GM12878 (cell line): Measurements from ENCODE around the gene TLX1. TPM values are rescaled to one million over a fixed set of nuclear protein-coding genes. Genes with fewer than 3 reads are reported as not detected.

Experiments
- ATAC-seq: fragments of 200-7000 bp; cut with Tn5 transposase; 3 replicates; pipeline ENCODE4 v1.9.1; 2020; ENCODE audit warnings: mild to moderate bottlenecking, moderate library complexity
- BruUV-seq: library from RNA; stranded (reverse); fragments of 400-500 nt; replicated peaks from 2 replicates; lab custom pipeline; 2021; lab: Mats Ljungman, UMichigan
- CTCF ChIA-PET: fragments of 300-600 bp; sonication (Branson Sonifier 250); formaldehyde crosslinking; extraction: SDS; loops from one replicate; lab custom pipeline; 2021; ENCODE audit warnings: inconsistent platforms; lab: Yijun Ruan, JAX
- POLR2A ChIA-PET: fragments of 350-600 bp; formaldehyde crosslinking; extraction: SDS; loops from one replicate; lab custom pipeline; 2021; ENCODE audit warnings: inconsistent platforms; lab: Charles Lee
- RAD21 ChIA-PET: fragments of 300-600 bp; sonication (Branson Sonifier 250); formaldehyde crosslinking; loops from one replicate; lab custom pipeline; 2023; ENCODE audit warnings: antibody characterized with exemption; ENCODE audit not compliant: unreplicated experiment; lab: Charles Lee
- SMC1A ChIA-PET: fragments of 300-600 bp; sonication (Branson Sonifier 250); formaldehyde crosslinking; loops from one replicate; lab custom pipeline; 2023; ENCODE audit not compliant: unreplicated experiment, uncharacterized antibody; lab: Charles Lee
- DNase-seq: peaks from one replicate; pipeline ENCODE4 v3.0.0-alpha.2; 2011; ENCODE audit warnings: low read depth, low spot score
- FAIRE-seq: peaks from 3 replicates; lab custom pipeline; 2011; peaks lifted over from hg19 to GRCh38; lab: Jason Lieb, UNC
- H2AFZ ChIP-seq: 2 replicates; pipeline ENCODE4 v1.6.0; 2011; ENCODE audit warnings: low read depth, low read length, control low read depth; ENCODE audit not compliant: control insufficient read depth
- H3K27ac ChIP-seq: 2 replicates; pipeline ENCODE4 v1.5.1; 2011; ENCODE audit warnings: control low read depth; ENCODE audit not compliant: control insufficient read depth, insufficient read depth
- H3K27me3 ChIP-seq, 2 experiments: replicated peaks in 1 of 2; 2 replicates each; pipeline versions ENCODE4 v1.6.0 to v1.6.1; 2011; ENCODE audit warnings: low read length in 1 of 2; ENCODE audit not compliant: control insufficient read depth in 2 of 2, insufficient read depth in 2 of 2
- H3K36me3 ChIP-seq, 2 experiments: 2 replicates each; pipeline ENCODE4 v1.5.1; 2011; ENCODE audit warnings: low read length in 1 of 2; ENCODE audit not compliant: control insufficient read depth in 2 of 2, insufficient read depth in 2 of 2
- H3K4me1 ChIP-seq: 2 replicates; pipeline ENCODE4 v1.6.1; 2011; ENCODE audit warnings: mild to moderate bottlenecking, low read length, moderate library complexity, mixed read lengths; ENCODE audit not compliant: control insufficient read depth, insufficient read depth
- H3K4me2 ChIP-seq: 2 replicates; pipeline ENCODE4 v1.6.0; 2011; ENCODE audit warnings: control low read depth; ENCODE audit not compliant: control insufficient read depth, insufficient read depth
- H3K4me3 ChIP-seq: fragments of 200-600 bp; sonication (generic); 2 replicates; pipeline ENCODE4 v1.5.1; 2016
- H3K79me2 ChIP-seq: 2 replicates; pipeline ENCODE4 v1.6.0; 2011; ENCODE audit warnings: low read length; ENCODE audit not compliant: control insufficient read depth, insufficient read depth
- H3K9ac ChIP-seq: 2 replicates; pipeline ENCODE4 v1.8.0; 2011; ENCODE audit warnings: low read length, control low read depth, mixed read lengths; ENCODE audit not compliant: control insufficient read depth, insufficient read depth
- H3K9me3 ChIP-seq: replicated peaks from 3 replicates; pipeline ENCODE4 v1.5.1; 2011; ENCODE audit warnings: mild to moderate bottlenecking, low read length; ENCODE audit not compliant: control insufficient read depth, insufficient read depth
- H4K20me1 ChIP-seq: 2 replicates; pipeline ENCODE4 v1.6.0; 2011; ENCODE audit not compliant: control insufficient read depth, insufficient read depth
- KAT2A ChIP-seq: conservative IDR thresholded peaks from 2 replicates; pipeline ENCODE4 v1.6.1; 2011; ENCODE audit warnings: low read depth, low read length; ENCODE audit not compliant: control insufficient read depth
- POLR2A ChIP-seq: IDR thresholded peaks from 2 replicates; pipeline ENCODE4 v1.6.1; 2011; ENCODE audit warnings: low read depth, mild to moderate bottlenecking, low read length
- RFX5 ChIP-seq: IDR thresholded peaks from 2 replicates; pipeline ENCODE4 v1.6.1; 2011; ENCODE audit warnings: low read depth, low read length, improper control_type of control experiment
- SP1 ChIP-seq: IDR thresholded peaks from one replicate; pipeline ENCODE4 v1.6.1; 2011; ENCODE audit warnings: low read depth, low read length
- TARDBP ChIP-seq: IDR thresholded peaks from 2 replicates; pipeline ENCODE4 v1.6.1; 2016; ENCODE audit warnings: borderline replicate concordance
- TCF3 ChIP-seq: IDR thresholded peaks from 2 replicates; pipeline ENCODE4 v1.6.1; 2012; ENCODE audit warnings: low read depth, mild to moderate bottlenecking, low read length, borderline replicate concordance; ENCODE audit not compliant: insufficient read depth
- USF2 ChIP-seq: IDR thresholded peaks from 2 replicates; pipeline ENCODE4 v1.6.1; 2011; ENCODE audit warnings: low read depth, low read length, improper control_type of control experiment, borderline replicate concordance
- YY1 ChIP-seq: IDR thresholded peaks from 2 replicates; pipeline ENCODE4 v1.6.1; 2011; ENCODE audit warnings: low read depth, mild to moderate bottlenecking, low read length
- WGBS: methylation state at CpG from one replicate; pipeline ENCODE4 v1.1.6; 2016; ENCODE audit warnings: low lambda C conversion rate; ENCODE audit not compliant: insufficient replicate concordance, insufficient coverage; ENCODE audit errors: missing lambda C conversion rate; 5-methylcytosine and 5-hydroxymethylcytosine counted together
- in situ Hi-C: fragments of 300-500 bp; cut with MboI; formaldehyde crosslinking; loops from 9 replicates; pipeline ENCODE4 v1.14.3; 2018; ENCODE audit warnings: mixed read lengths
- intact Hi-C: fragments of 100-400 bp; cut with micrococcal nuclease; formaldehyde crosslinking; loops from one replicate; pipeline ENCODE4 v1.14.2; 2022; ENCODE audit not compliant: unreplicated experiment
- polyA plus RNA-seq, 11 experiments: library from polyadenylated mRNA; depleted of rRNA in 4 of 11; unstranded in 6 of 11; stranded (reverse) in 5 of 11; fragments of >200 nt; fragmentation: Nextera tagmentation in 4 of 11; fragmentation: Illumina TruSeq in 1 of 11; extraction: Ambion mirVana in 4 of 11; extraction: Trizol in 1 of 11; gene quantifications; 1 replicate in 1 of 11; 2 replicates in 10 of 11; pipeline versions ENCODE4 v1.2.1 to v1.2.3, GENCODE V29; 2011 to 2016; ENCODE audit warnings: inconsistent platforms in 2 of 11, missing spikeins in 2 of 11, low read depth in 1 of 11
- total RNA-seq, 4 experiments: library from RNA; depleted of rRNA in 3 of 4; stranded (reverse); fragments of >200 nt in 3 of 4; fragmentation: Illumina TruSeq in 1 of 4; extraction: Trizol in 1 of 4; gene quantifications; 2 replicates each; pipeline versions ENCODE4 v1.2.1 to v1.2.3, GENCODE V29; 2013 to 2021
- TF ChIP-seq, protein P1 (sequence below): IDR thresholded peaks from 2 replicates; pipeline ENCODE4 v1.6.1; 2012; ENCODE audit warnings: mild to moderate bottlenecking, low read depth, low read length
- TF ChIP-seq, protein P2 (sequence below): IDR thresholded peaks from 2 replicates; pipeline ENCODE4 v1.6.1; 2011; ENCODE audit warnings: low read depth, mild to moderate bottlenecking, low read length, moderate library complexity, borderline replicate concordance; ENCODE audit errors: extremely low read depth

Gene TLX1
- total and polyA plus RNA-seq, 10 of the 15 experiments (the other 5 are each of a cell fraction or from before 2014, with no cell fraction given): not detected

- Histone ChIP-seq H3K4me2 (no peak overlapping the region), H3K36me3 (no peaks in the 10 kb centered on the region), H3K9ac (no peak overlapping the region), H3K27me3 (peaks cover 0 to 2% of the 10 kb centered on the region in 2 experiments; a peak in 1 of 4 replicates), H4K20me1 (no peaks in the 10 kb centered on the region), H3K27ac (no peak overlapping the region), H3K4me1 (no peaks in the 10 kb centered on the region), H3K79me2 (no peaks in the 10 kb centered on the region), H3K4me3 (no peak overlapping the region), H3K9me3 (peaks cover 8% of the 10 kb centered on the region; the same call in 2 of the 3 replicates), H2AFZ (no peak overlapping the region)
- RAD21 ChIA-PET: interaction anchor here (0.5 kb wide), 1 partner anchor 269 kb away, joined by 3 read pairs; no protein-coding TSS in a partner anchor
- in situ Hi-C loops: no loop called here
- BruUV-seq: no TSS peak
- FAIRE-seq (no peak), ATAC-seq (no peak), DNase-seq (no peak)
- CTCF ChIA-PET: interaction anchor here (1.4 to 2.7 kb wide), 3 partner anchors 8 to 13 kb away, joined by 3 to 10 read pairs (median 4); no protein-coding TSS in a partner anchor
- WGBS: 69% methylated on average over 2 of the region's 2 CpGs
- POLR2A ChIA-PET: no interaction called here
- intact Hi-C loops: no loop called here
- no peak for TF ChIP-seq TCF3
- TF ChIP-seq KAT2A: no peak
- no peak for TF ChIP-seq YY1
- SMC1A ChIA-PET: no interaction called here
Observed at GRCh38 chr10:101174319-101174718, 43.2 kb downstream of the TLX1 start.

GRCh38 chr10:101176577-101176976 is 45.5 kb downstream of the TLX1 start:
- H3K27ac ChIP-seq: no peak overlapping the region
- no peaks in the 10 kb centered on the region for H3K79me2 ChIP-seq
- no peak overlapping the region for H3K4me2 ChIP-seq
- no peak for ATAC-seq
- in situ Hi-C loops (no loop called here), intact Hi-C loops (no loop called here)
- POLR2A ChIA-PET: no interaction called here
- no peak for DNase-seq
- peaks cover 0 to 2% of the 10 kb centered on the region in 2 experiments; a peak in 1 of 4 replicates for H3K27me3 ChIP-seq
- RAD21 ChIA-PET: no interaction called here
- no peak overlapping the region for H3K9ac ChIP-seq
- H3K4me3 ChIP-seq: no peak overlapping the region
- H3K4me1 ChIP-seq: no peaks in the 10 kb centered on the region
- whole genome bisulfite sequencing: 32% methylated on average over 4 of the region's 4 CpGs
- SMC1A ChIA-PET: no interaction called here
- H3K36me3 ChIP-seq: no peaks in the 10 kb centered on the region
- no peaks in the 10 kb centered on the region for H4K20me1 ChIP-seq
- CTCF ChIA-PET: no interaction called here
- H3K9me3 ChIP-seq: peaks cover 8% of the 10 kb centered on the region; the same call in 2 of the 3 replicates
- BruUV-seq: no TSS peak
- no peak overlapping the region for H2AFZ ChIP-seq
- no peak for FAIRE-seq
- TF ChIP-seq, protein P1, sequence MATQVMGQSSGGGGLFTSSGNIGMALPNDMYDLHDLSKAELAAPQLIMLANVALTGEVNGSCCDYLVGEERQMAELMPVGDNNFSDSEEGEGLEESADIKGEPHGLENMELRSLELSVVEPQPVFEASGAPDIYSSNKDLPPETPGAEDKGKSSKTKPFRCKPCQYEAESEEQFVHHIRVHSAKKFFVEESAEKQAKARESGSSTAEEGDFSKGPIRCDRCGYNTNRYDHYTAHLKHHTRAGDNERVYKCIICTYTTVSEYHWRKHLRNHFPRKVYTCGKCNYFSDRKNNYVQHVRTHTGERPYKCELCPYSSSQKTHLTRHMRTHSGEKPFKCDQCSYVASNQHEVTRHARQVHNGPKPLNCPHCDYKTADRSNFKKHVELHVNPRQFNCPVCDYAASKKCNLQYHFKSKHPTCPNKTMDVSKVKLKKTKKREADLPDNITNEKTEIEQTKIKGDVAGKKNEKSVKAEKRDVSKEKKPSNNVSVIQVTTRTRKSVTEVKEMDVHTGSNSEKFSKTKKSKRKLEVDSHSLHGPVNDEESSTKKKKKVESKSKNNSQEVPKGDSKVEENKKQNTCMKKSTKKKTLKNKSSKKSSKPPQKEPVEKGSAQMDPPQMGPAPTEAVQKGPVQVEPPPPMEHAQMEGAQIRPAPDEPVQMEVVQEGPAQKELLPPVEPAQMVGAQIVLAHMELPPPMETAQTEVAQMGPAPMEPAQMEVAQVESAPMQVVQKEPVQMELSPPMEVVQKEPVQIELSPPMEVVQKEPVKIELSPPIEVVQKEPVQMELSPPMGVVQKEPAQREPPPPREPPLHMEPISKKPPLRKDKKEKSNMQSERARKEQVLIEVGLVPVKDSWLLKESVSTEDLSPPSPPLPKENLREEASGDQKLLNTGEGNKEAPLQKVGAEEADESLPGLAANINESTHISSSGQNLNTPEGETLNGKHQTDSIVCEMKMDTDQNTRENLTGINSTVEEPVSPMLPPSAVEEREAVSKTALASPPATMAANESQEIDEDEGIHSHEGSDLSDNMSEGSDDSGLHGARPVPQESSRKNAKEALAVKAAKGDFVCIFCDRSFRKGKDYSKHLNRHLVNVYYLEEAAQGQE: no peak
- TF ChIP-seq POLR2A: no peak
- TF ChIP-seq USF2: no peak
- TF ChIP-seq, protein P2, sequence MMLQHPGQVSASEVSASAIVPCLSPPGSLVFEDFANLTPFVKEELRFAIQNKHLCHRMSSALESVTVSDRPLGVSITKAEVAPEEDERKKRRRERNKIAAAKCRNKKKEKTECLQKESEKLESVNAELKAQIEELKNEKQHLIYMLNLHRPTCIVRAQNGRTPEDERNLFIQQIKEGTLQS: no peak
- TF ChIP-seq TARDBP: no peak
- TF ChIP-seq RFX5: no peak
- TF ChIP-seq SP1: no peak
